GM19043 (cell line): ENCODE data around the gene REL.
"Not testable (repeated sequence)": the region's sequence is repeated elsewhere in the genome, so short reads cannot be mapped to it uniquely, and the experiment has no call there.

Source experiments
- ATAC-seq: cut with Tn5 transposase; IDR thresholded peaks from one replicate; pipeline ENCODE4 v1.9.1; 2021; ENCODE audit warnings: low read depth; ENCODE audit not compliant: unreplicated experiment

REL gene

DNA sequence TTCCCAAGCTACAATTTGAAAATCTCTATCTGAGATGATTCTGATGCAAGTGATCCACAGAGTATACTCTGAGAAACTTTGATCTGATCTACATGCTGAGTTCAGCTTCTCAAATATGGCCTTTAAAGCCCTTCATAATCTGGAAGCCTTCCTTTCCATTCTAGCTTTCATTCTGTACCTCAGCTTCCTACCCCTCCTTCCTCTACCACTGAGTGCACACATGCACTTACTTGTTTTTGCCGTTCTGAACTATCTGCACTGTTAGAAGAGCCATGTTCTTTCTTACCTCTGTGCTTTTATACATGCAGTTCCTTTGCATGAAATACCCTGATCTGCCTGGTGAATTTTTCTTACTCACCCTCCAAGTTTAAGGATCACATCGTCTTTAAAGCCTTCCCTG lies 25.0 kb downstream of the REL start:
- no peak for ATAC-seq

DNA sequence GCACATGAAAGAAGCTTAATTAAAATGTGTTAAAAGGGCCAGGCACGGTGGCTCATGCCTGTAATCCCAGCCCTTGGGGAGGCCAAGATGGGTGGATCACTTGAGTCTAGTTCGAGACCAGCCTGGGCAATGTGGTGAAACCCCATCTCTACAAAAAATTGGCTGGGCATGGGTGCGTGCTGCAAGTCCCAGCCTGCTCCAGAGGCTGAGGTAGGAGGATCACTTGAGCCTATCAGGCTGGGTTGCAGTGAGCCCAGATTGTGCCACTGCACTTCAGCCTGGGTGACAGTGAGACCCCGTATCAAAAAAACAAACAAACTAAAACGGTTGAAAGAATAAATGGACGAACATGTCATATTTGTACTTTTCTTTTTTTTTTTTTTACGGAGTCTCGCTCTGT lies 26.0 kb downstream of the REL start:
- no peak for ATAC-seq

DNA sequence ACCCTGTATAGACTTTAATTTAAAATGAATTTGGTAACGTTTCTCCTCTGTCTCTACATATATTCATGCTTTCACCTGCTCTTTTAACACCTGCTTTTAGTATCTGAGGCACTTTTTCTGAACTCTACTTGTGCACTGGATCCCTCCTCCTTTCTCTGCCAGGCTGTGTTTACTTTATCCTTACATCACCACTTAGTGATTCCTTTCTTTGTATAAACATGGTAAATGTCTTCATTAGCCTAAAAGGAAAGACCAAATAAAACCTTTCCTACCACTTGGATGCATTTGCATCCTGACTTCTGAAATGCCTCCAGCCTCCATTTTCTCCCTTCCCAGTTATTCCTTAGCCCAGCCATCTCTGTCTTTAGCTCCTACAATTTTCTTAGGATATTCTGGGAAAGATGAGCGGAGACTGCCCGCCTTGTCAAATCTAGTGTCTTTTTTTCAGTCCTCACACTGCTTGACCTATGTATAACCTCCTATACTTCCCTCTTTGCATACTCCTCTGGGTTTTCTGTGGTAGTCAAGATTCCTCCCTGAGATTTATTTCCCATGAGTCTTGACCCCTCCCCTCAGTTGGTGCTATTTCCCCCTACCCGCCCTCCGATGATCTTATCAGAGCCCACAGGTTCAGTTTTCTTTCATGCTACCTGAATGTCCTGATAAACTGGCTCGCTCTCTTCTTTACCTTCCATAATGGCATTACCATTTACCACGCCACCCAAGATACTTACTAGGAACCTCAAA lies 44.8 kb downstream of the REL start:
- no peak for ATAC-seq

DNA sequence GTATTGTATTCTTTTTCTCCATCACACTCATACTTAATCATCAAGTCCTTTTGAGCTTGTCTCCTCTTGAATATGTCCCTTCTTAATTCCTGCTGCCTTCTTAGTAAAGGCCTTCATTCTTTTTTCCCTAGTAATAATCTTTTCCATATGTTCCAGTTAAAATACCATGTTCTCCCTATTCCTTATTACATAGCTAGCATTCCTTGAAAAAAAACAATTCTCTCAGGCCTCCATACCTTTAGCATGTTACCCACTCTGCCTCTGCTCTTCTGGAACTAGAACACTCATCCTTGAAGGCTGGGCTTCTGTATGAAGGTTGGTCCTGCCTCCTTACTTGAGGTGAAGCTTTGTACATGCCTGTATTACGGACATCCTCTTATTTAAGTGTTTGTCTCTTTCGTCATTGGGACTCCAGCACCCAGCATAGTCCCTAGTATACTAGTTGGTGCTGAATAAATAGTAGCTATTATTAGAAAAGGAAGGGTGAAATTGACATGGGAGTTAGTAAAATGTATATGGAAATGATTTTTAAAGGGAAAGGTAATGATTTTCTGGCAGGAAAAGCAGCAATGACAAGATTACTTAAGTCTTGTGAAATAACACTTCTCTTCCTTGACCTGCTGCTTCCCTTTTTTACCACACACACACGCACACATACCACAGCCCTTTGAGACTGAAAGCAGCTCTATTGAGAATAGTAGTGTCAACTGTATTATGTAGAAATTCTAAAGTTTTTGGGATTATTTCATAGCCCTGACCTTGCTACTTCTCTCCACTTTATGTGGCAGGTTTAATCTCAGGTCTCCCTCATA lies 45.6 kb downstream of the REL start:
- no peak for ATAC-seq

DNA sequence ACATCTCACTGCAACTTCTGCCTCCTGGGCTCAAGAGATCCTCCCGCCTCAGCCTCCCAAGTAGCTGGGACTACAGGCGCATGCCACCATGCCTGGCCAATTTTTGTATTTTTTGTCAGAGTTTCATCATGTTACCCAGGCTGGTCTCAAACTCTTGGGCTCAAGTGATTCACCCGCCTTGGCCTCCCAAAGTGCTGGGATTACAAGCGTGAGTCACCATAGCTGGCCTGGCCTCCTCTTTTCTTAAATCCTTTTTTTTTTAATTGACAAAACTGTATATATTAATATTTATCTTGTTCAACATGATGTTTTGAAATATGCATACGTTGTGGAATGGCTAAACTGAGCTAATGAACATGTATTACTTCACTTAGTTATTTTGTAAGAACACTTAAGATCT lies 50.7 kb downstream of the REL start:
- not testable (repeated sequence) for ATAC-seq

DNA sequence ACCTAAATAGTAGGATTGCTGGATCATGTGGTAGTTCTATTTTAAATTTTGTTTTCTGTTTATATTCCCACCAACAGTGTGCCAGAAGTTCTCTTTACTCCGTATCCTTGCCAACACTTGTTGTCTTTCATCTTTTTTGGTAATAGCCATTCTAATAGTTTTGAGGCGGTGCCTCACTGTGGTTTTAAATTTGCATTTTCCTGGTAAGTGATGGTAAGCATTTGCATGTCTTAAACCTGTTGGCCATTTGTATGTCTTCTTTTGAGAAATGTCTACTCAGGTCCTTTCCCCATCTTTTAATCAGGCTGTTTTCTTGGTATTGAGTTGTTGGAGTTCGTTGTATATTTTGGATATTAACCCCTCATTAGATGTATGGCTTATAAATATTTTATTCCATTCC lies 51.6 kb downstream of the REL start:
- no peak for ATAC-seq

DNA sequence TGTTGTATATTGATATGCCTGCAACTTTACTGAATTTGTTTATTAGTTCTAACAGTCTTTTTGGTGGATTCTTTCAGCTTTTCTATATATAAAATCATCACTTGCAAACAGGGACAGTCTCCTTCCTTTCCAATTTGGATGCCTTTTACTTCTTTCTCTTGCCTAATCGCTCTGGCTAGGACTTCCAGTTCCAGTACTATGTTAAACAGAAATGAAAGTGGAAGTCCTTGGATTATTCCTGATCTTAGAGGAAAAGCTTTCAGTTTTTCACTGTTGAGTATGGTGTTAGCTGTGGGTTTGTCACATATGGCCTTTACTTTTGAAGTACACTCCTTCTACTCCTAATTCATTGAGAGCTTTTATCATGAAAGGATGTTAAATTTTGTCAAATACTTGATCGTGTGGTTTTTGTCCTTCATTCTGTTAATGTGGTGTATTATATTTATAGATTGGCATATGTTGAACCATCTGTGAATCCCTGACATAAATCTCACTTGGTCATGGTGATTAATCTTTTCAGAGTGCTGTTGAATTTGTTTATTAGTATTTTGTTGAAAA lies 52.9 kb downstream of the REL start:
- no peak for ATAC-seq

DNA sequence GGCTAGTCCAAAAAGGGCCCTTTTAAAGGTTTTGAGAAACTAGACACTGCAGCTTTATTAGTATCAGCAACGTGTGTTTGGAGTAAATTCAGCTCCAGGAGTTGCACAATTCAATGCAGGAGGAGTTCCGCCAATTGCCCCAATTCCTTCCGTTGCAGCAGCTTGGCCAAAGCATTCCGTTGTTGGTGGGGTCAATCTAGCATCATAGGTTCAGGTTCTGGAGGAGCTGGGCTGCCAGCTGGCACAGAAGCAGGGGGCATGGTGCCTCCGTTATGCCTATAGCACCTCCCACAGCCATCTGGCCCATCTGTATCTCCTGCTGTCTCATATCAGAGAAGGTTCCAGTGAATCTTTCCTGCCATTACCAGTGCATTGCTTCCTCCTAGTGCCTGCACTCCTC lies 55.4 kb downstream of the REL start:
- no peak for ATAC-seq

DNA sequence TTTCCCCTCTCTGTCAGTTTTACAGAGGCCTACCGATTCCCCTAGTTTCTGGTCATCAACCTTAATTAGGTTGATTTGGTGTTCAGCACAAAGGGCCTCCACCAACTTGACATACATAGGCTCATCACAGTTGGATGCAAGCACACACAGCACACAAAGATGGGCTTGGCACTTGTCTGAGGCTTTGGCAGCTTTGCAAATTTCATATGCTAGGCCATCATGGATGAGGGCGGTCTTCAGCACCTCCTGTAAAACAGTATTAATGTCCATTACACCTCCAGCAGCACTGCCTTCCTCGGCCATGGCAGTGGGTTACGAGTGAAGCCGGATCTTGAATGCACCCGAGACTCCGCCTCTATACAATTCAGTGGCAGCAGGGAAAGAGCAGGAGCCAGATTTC lies 56.9 kb downstream of the REL start:
- no peak for ATAC-seq

DNA sequence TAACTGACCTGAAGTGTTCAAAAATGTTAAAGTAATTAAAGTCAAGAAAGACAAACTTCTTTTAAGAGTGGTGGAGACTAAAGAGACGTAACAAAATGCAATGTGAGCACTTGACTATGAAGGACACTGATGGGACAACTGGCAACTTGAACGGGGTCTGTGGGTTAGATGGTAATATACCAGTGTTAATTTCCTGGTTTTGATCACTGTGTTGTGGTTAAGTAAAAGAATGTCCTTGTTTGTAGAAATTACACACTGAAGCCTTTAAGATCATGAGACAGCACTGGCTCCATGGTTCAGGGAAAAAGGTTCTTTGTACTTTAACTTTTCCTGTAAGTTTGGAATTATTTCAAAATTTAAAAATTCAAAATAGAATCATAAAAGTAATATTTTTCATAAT lies 58.2 kb downstream of the REL start:
- ATAC-seq: no peak

DNA sequence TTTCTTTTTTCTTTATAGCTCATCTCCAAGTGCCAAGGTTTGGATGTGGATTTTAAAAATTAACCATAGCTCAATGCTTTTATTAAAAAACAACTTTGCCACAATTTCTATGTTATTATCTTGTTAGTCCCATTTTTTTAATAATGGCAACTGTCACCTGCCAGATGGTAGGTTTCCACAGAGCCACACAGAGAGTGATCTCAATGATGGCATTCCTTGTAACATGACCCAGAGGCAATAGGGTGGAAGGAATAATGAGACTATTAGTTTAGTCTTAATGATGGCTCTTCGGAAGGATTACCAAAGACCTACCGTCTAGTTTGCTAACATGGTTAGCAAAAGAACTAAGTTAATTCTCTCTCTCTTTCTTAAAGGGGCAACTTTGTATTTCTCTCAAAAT lies 64.0 kb downstream of the REL start:
- ATAC-seq: no peak

DNA sequence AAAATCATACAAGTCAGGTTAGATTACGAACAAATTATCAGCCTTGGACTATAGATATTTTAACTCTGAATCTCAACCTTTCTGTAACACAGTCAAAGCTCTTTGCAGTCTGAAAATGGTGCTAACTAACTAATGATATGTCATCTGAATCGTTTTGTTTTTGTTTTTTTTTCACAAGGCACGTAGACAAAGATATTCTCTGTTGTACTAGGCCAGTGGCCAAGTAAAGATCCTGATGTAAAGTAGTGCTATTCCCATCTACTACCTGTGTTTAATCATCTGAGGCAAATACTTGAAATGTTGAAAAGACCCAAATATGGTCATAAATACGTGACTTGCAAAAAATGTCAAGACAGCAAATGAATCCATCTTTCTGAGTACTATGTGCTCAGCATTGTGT lies 65.7 kb downstream of the REL start:
- no peak for ATAC-seq

DNA sequence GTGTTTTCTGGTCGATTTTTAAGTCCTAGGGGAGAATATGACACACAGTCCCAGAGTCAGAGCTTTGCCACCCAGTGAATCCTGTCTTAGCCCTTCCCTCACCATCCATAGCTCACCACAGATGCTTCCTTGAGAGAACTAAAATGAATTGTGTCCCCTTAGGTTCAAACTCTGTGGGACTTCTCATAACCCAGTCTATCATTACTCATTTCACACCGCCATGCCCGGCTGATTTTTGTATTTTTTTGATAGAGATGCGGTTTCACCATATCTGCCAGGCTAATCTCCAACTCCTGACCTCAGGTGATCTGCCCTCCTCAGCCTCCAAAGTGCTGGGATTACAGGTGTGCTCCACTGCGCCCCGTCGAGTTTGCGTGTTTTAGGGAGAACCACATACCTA lies 66.8 kb downstream of the REL start:
- no peak for ATAC-seq

DNA sequence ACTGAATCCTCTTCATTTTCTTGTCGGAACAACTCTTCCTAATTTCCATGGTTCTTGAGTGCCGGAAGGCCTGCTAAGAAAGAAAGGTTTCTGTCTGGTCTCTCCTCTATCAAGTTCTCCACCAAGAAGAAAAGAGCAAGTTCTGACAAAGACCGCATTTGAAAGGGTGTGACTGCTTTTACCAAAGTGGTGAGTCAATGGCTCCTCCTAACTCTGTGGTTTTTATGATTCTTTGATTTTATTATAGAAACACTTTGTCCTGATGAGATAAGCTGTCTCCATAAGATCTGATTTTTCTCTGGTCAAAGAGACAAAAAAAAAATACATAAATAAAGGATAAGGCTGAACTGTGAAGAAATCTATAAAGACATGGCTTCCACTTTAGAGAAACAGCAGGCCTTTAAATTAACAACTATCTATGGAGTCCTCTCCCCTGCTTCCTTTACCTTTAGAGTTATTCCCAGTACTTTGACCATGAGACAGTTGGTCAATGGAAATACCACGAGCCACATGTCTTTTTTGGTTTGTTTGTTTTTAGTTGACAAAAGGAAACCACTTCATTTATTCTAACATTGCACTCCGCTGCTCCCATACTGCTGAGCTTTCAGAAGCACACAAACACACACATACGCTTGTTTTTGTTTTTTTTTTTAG lies 67.7 kb downstream of the REL start:
- ATAC-seq: no peak

DNA sequence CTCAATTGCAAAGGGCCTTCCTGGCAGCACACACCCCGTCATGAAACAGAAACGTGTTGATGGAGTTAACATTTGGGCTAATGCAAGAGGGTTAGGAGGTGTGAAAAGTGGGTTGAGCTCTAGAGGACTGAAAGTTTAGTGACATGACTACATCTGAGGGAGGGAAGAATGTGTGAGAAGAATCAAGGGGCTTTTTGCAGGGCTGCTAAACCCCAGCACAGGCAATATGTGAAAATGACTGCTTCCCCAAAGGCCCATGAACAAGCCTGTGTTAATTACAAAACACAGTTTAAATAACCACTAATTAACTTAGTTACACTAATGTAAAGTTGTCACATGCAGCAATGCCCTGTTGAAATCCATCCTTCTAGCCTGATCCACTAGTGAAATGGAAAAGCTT lies 72.8 kb downstream of the REL start:
- ATAC-seq: peak; percentile 51

DNA sequence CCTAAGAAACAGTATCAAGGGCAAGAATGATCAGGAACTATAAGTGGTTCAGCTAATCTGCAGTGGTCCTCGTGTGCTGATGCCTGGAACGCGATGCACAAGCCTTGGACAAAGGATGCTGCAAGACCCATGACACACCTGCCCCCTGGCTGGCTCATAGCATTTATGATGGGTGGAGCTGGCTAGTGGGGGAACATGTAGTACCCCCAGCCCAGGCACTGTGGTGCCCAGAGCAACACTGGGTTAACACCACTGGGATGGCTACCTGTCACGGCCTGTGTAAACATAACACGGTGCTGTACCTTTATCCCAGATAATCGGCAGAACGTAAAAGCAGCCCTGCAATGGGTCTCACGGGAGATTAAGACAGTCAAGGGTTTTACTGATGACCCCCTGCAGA lies 75.8 kb downstream of the REL start:
- no peak for ATAC-seq

DNA sequence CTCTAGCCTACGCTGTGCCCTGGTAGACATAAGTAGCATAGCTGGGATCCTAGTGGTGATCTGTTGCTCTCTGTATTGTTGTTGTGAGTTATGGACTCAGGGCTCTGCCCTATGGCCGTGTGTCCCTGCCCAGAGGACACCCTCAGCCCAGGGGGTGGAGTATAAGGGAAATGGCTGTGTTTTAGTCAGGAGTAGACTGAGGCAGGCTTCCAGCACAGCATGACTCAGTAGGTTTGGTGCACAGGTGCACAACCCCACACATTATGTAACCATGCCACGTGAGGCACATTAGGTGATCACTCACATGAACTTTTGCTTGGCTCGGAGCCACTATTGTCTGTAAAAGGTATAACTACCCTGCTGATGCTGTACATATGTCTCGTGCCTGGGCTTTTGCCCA lies 76.3 kb downstream of the REL start:
- no peak for ATAC-seq

DNA sequence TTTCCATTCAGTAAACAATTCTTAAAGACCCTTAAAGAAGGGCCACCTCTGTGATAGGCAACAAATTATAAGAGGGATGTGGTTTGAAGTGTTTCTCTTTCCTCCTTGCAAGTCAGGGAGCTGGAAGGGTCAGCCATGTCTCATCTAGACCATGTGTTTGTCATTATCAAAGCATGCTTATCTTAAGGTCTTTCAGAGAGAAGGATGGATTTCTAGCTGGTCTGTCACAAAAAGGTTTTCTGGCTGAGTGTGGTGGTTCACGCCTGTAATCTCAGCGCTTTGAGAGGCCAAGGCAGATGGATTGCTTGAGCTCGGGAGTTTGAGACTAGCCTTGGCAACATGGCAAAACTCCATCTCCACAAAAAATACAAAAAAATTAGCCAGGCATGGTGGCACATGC lies 77.0 kb downstream of the REL start:
- ATAC-seq: no peak

DNA sequence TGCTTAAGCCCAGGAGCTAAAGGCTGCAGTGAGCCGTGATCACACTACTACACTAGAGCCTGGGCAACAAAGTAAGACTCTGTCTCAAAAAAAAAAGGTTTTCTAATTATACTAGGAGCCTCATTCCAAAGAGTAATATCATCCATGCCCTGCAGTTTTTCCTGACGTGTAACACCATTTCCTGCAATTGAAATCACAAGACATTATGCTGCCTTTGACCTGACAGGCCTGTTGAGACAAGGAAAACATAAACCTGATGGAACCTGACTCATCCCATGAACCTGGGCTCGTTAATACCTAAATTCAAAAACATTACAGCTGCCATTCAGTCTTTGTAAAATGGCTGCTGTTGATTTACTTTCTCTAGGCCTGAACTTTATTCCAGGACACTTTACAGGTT lies 77.4 kb downstream of the REL start:
- ATAC-seq: no peak

DNA sequence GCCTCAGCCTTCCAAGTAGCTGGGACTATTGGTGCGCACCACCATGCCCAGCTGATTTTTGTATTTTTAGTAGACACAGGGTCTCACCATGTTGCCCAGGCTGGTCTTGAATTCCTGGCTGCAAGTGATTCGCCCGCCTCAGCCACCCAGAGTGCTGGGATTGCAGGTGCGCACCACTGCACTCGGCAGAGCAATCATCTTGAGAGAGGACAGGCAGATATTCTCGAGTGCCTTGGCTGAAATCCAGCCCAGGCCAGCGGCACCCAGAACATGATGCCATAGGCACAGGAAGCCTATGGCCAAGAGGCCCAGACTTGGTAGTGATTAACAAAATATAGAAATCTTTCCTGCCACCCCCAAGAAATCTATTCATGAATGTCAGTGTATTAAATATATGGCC lies 78.1 kb downstream of the REL start:
- ATAC-seq: no peak

DNA sequence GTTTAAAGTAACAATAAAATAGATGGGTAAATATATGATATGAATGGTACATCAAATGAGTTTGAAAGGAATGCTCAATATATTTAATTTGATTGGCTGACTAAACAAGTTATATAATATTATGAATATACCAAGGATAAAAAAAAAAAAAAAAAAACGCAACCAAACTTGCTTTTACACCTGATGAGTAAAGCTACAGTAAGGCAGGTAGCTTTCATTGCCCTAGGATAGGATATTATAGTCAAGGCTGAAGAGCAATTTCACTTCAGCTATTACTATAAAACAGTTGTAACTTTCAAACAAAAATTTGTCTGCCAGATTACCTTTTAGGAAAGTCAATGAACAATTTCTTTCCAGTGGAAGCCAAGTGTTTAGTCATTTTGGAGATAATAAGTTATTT lies 79.3 kb downstream of the REL start:
- ATAC-seq: no peak
